ENCODE measurements around the gene HMX3. TPM values are rescaled to one million over a fixed set of nuclear protein-coding genes. Genes with fewer than 3 reads are reported as not detected.

Gene HMX3
- total and polyA plus RNA-seq, 2 of the 8 experiments (the other 6 are each of a cell fraction or from before 2014, with no cell fraction given), result 0.05 TPM; not detected in 1

DNA sequence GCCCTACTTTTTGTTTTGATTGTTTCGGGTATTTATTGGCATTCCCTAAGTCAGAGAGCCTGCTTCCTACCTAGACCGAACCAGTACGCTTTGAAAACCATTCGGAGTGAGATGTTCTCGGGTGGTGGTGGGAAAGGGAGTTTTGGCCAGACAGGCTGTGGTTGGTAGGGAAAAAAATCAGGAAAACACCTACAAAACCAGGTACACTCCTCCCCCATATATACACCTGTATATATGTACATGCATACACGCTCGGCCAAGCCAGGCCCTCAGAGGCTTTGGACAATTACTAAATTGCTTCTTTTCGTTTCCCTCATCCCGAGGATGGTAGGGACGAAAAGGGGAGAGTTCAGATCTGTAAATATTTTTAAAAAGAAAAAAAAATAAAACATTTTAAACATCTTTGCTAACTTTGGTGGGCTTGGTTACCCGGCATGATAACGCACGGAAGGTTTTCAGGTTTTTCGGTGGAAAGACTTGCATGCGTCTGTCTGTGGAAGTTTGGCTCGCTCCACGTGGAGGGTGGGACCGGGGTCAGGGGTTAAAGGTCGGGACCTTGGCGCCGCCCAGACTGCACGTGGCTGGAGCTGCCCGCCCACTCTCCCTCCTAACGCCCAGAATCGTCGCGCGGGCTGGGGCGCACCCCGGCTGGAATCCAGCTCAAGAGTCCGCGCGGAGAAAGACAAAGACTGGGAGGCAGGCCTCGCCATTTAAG is 14.7 kb downstream of the HMX3 start (continued):
- TF ChIP-seq PHF8 (conservative IDR thresholded peaks at IDR 0.05; ENCODE audit: low read depth, low read length) (no peak), NRF1 (IDR thresholded peaks at IDR 0.05; ENCODE audit: low read depth, low read length) (no peak), POU5F1 (IDR thresholded peaks at IDR 0.05; ENCODE audit: low read depth, low read length) (no peak), TAF1 (IDR thresholded peaks at IDR 0.05; ENCODE audit: low read depth, low read length) (no peak; the same call in 1 of the 2 replicates), JUND (IDR thresholded peaks at IDR 0.05; ENCODE audit: low read length) (no peak), BRCA1 (IDR thresholded peaks at IDR 0.05; ENCODE audit: low read depth, low read length) (no peak), BACH1 (IDR thresholded peaks at IDR 0.05; ENCODE audit: low read length) (0 out of 2 replicates have a peak, but pooled peaks have one; percentile 28)
- TF ChIP-seq, protein P1, sequence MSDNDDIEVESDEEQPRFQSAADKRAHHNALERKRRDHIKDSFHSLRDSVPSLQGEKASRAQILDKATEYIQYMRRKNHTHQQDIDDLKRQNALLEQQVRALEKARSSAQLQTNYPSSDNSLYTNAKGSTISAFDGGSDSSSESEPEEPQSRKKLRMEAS (IDR thresholded peaks at IDR 0.05), result peak; percentile 95
- TF ChIP-seq, protein P2, sequence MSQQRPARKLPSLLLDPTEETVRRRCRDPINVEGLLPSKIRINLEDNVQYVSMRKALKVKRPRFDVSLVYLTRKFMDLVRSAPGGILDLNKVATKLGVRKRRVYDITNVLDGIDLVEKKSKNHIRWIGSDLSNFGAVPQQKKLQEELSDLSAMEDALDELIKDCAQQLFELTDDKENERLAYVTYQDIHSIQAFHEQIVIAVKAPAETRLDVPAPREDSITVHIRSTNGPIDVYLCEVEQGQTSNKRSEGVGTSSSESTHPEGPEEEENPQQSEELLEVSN (IDR thresholded peaks at IDR 0.05), result peak; percentile 95; the same call in 1 of the 2 replicates
- TF ChIP-seq, protein P3, sequence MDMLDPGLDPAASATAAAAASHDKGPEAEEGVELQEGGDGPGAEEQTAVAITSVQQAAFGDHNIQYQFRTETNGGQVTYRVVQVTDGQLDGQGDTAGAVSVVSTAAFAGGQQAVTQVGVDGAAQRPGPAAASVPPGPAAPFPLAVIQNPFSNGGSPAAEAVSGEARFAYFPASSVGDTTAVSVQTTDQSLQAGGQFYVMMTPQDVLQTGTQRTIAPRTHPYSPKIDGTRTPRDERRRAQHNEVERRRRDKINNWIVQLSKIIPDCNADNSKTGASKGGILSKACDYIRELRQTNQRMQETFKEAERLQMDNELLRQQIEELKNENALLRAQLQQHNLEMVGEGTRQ (IDR thresholded peaks at IDR 0.05; ENCODE audit: low read length), result 0 out of 2 replicates have a peak, but pooled peaks have one; percentile 7
